ENCODE data around the gene LRIT1. TPM values are rescaled to one million over a fixed set of nuclear protein-coding genes. Genes with fewer than 3 reads are reported as not detected.
"Not testable (repeated sequence)": the region's sequence is repeated elsewhere in the genome, so short reads cannot be mapped to it uniquely, and the experiment has no call there.

The LRIT1 gene
- total RNA-seq, 4 donors from 2014 or later, result 0.19 to 0.34 TPM; not detected in 2

- H3K27ac ChIP-seq, result no peak overlapping the region
- H3K4me1 ChIP-seq, result no peaks in the 10 kb centered on the region
- H3K27me3 ChIP-seq, result no peaks in the 10 kb centered on the region
- intact Hi-C loops (cut with DNase I), result no loop called here
- DNase-seq, result no peak
- H3K4me3 ChIP-seq, result no peak overlapping the region
- no peaks in the 10 kb centered on the region for H3K36me3 ChIP-seq
- TF ChIP-seq, protein P1, sequence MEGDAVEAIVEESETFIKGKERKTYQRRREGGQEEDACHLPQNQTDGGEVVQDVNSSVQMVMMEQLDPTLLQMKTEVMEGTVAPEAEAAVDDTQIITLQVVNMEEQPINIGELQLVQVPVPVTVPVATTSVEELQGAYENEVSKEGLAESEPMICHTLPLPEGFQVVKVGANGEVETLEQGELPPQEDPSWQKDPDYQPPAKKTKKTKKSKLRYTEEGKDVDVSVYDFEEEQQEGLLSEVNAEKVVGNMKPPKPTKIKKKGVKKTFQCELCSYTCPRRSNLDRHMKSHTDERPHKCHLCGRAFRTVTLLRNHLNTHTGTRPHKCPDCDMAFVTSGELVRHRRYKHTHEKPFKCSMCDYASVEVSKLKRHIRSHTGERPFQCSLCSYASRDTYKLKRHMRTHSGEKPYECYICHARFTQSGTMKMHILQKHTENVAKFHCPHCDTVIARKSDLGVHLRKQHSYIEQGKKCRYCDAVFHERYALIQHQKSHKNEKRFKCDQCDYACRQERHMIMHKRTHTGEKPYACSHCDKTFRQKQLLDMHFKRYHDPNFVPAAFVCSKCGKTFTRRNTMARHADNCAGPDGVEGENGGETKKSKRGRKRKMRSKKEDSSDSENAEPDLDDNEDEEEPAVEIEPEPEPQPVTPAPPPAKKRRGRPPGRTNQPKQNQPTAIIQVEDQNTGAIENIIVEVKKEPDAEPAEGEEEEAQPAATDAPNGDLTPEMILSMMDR (IDR thresholded peaks at IDR 0.05), result no peak
- no peak for TF ChIP-seq POLR2A (IDR thresholded peaks at IDR 0.05)
- no peaks in the 10 kb centered on the region for H3K9me3 ChIP-seq
Observed at GRCh38 chr10:84286695-84287094, 45.3 kb upstream of the LRIT1 start.

DNA sequence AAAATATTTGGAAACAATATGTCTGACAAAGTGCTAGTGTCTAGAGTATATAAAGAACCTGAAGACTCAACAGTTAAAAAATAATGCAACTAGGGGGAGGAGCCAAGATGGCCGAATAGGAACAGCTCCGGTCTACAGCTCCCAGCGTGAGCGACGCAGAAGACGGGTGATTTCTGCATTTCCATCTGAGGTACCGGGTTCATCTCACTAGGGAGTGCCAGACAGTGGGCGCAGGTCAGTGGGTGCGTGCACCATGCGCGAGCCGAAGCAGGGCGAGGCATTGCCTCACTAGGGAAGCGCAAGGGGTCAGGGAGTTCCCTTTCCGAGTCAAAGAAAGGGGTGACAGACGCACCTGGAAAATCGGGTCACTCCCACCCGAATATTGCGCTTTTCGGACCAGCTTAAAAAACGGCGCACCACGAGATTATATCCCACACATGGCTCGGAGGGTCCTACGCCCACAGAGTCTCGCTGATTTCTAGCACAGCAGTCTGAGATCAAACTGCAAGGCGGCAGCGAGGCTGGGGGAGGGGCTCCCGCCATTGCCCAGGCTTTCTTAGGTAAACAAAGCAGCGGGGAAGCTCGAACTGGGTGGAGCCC is 38.6 kb upstream of the LRIT1 start:
- H3K9me3 ChIP-seq; H3K4me3 ChIP-seq; intact Hi-C loops (cut with DNase I); DNase-seq; H3K36me3 ChIP-seq; H3K27ac ChIP-seq; H3K4me1 ChIP-seq: not testable (repeated sequence)
- 69 to 77% methylated on average over 18 to 19 of the region's 31 CpGs for WGBS, 2 donors
- peaks cover 0 to 13% (median 0%) of the 10 kb centered on the region in 4 donors for H3K27me3 ChIP-seq

DNA sequence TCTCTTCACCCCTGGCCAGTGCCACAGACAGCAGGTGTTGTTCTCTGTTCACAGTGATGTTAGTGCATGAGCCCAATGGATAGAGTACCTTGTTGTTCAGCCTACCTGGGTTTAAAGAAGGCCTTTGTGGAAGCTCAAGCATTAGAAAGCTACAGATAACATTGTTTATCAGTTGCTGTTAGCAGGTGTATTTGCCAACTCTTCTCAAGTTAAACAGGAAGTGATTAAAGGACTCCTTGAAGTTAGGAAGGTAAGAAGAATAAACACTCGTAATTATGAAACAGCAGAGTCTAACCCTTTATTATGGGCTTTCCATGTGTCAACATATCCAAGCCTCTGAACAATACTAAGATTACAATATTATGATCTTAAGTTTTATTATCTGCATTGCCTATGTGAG is 29.4 kb upstream of the LRIT1 start:
- intact Hi-C loops (cut with DNase I), result no loop called here
- Histone ChIP-seq H3K4me1 (no peaks in the 10 kb centered on the region), H3K4me3 (no peak overlapping the region), H3K27ac (no peak overlapping the region), H3K9me3 (no peaks in the 10 kb centered on the region), H3K27me3 (peaks cover 0 to 40% (median 0%) of the 10 kb centered on the region in 4 donors), H3K36me3 (no peaks in the 10 kb centered on the region)
- TF ChIP-seq, protein P1 (IDR thresholded peaks at IDR 0.05), result no peak
- no peak for TF ChIP-seq POLR2A (IDR thresholded peaks at IDR 0.05)
- DNase-seq, result no peak
- whole genome bisulfite sequencing, 2 donors, result 18 to 27% methylated on average over 1 of the region's 1 CpG

DNA sequence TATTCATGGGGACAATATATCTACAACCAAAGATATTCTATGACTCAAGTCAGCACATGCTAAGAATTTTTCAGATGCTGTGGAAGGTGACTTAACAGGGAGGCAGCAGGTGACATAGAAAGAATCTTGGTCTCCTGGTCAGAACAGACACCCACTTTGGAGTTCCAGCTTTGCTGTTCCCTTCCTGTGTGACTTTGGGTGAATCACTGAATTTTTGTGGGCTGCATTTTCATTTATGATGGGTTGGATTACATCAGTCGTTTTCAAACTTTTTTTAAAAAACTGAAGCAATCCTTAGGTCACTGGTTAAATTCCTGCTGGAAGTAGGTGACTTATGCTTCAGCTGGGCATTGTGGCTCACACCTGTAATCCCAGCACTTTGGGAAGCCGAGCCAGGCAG is 28.4 kb upstream of the LRIT1 start:
- Histone ChIP-seq H3K4me1 (no peaks in the 10 kb centered on the region), H3K27me3 (peaks cover 0 to 34% (median 0%) of the 10 kb centered on the region in 4 donors), H3K36me3 (no peaks in the 10 kb centered on the region), H3K27ac (no peak overlapping the region), H3K9me3 (no peaks in the 10 kb centered on the region), H3K4me3 (no peak overlapping the region)
- WGBS, 2 donors, result 37 to 45% methylated on average over 1 to 2 of the region's 2 CpGs
- intact Hi-C loops (cut with DNase I), result no loop called here
- TF ChIP-seq POLR2A (IDR thresholded peaks at IDR 0.05), result no peak
- TF ChIP-seq, protein P1 (IDR thresholded peaks at IDR 0.05), result no peak
- DNase-seq, result no peak

GRCh38 chr10:84269162-84269561 is 27.8 kb upstream of the LRIT1 start:
- H3K9me3 ChIP-seq, result no peaks in the 10 kb centered on the region
- intact Hi-C loops (cut with DNase I), result no loop called here
- H3K27me3 ChIP-seq, result peaks cover 0 to 35% (median 0%) of the 10 kb centered on the region in 4 donors
- DNase-seq, result no peak
- H3K4me3 ChIP-seq, result no peak overlapping the region
- no peaks in the 10 kb centered on the region for H3K36me3 ChIP-seq
- H3K4me1 ChIP-seq, result no peaks in the 10 kb centered on the region
- H3K27ac ChIP-seq, result no peak overlapping the region
- 58 to 64% methylated on average over 1 of the region's 1 CpG for WGBS, 2 donors
- TF ChIP-seq, protein P1 (IDR thresholded peaks at IDR 0.05), result no peak
- TF ChIP-seq POLR2A (IDR thresholded peaks at IDR 0.05), result no peak
